OCI-LY1 (cell line): ENCODE measurements around the gene GMEB2.

Source experiments
- H2AFZ ChIP-seq: fragments of 200-600 bp; sonication (generic), shearing (Covaris generic); 2 replicates; pipeline ENCODE4 v1.6.0; 2014; ENCODE audit warnings: antibody characterized with exemption, mild to moderate bottlenecking, low read length
- H3F3A ChIP-seq: fragments of 200-600 bp; sonication (generic), shearing (Covaris generic); 2 replicates; pipeline ENCODE4 v1.6.0; 2014; ENCODE audit warnings: mild to moderate bottlenecking, antibody characterized with exemption, low read length, moderate library complexity; ENCODE audit not compliant: insufficient read depth
- H3K27ac ChIP-seq: fragments of 200-600 bp; sonication (generic); 2 replicates; pipeline ENCODE4 v1.5.1; 2014; ENCODE audit warnings: low read length, mixed run types, mild to moderate bottlenecking, low read depth; ENCODE audit not compliant: poor library complexity, severe bottlenecking
- H3K27me3 ChIP-seq: fragments of 200-600 bp; sonication (generic); 2 replicates; pipeline ENCODE4 v1.6.0; 2014; ENCODE audit warnings: antibody characterized with exemption, mild to moderate bottlenecking, low read length, moderate library complexity; ENCODE audit not compliant: insufficient read depth
- H3K36me3 ChIP-seq: fragments of 200-600 bp; sonication (generic); 2 replicates; pipeline ENCODE4 v1.6.1; 2014; ENCODE audit warnings: mild to moderate bottlenecking, antibody characterized with exemption, low read length, moderate library complexity, mixed read lengths; ENCODE audit not compliant: insufficient read depth
- H3K4me1 ChIP-seq: fragments of 200-600 bp; sonication (generic); 2 replicates; pipeline ENCODE4 v1.5.1; 2014; ENCODE audit warnings: mild to moderate bottlenecking, low read length, moderate library complexity; ENCODE audit not compliant: insufficient read depth, severe bottlenecking
- H3K4me2 ChIP-seq: fragments of 200-600 bp; sonication (generic), shearing (Covaris generic); 2 replicates; pipeline ENCODE4 v1.6.1; 2014; ENCODE audit warnings: low read length
- H3K4me3 ChIP-seq: fragments of 200-600 bp; sonication (generic); 2 replicates; pipeline ENCODE4 v1.5.1; 2014; ENCODE audit warnings: low read length, low read depth, mild to moderate bottlenecking, mixed read lengths; ENCODE audit not compliant: poor library complexity, severe bottlenecking
- H3K79me2 ChIP-seq: fragments of 200-600 bp; shearing (Covaris generic); 2 replicates; pipeline ENCODE4 v1.6.1; 2016; ENCODE audit warnings: mixed run types, low read length, mixed read lengths; ENCODE audit not compliant: insufficient read depth
- H3K9ac ChIP-seq: fragments of 200-600 bp; sonication (generic), shearing (Covaris generic); 2 replicates; pipeline ENCODE4 v1.6.1; 2014; ENCODE audit warnings: mild to moderate bottlenecking, low read length, mixed read lengths
- H3K9me2 ChIP-seq: fragments of 200-600 bp; sonication (generic), shearing (Covaris generic); 2 replicates; pipeline ENCODE4 v1.6.1; 2014; ENCODE audit warnings: low read depth, mild to moderate bottlenecking, low read length, mixed read lengths
- H3K9me3 ChIP-seq: fragments of 200-600 bp; shearing (Covaris generic); 2 replicates; pipeline ENCODE4 v1.6.1; 2014; ENCODE audit warnings: low read length, mixed read lengths
- H4K20me1 ChIP-seq: fragments of 200-600 bp; sonication (generic), shearing (Covaris generic); 2 replicates; pipeline ENCODE4 v1.6.0; 2016; ENCODE audit warnings: mild to moderate bottlenecking, low read length; ENCODE audit not compliant: insufficient read depth
- CTCF ChIP-seq: fragments of 200-600 bp; sonication (generic), shearing (Covaris generic); IDR thresholded peaks from 2 replicates; pipeline ENCODE4 v1.5.1; 2017; ENCODE audit warnings: mild to moderate bottlenecking, antibody characterized with exemption, low read length, moderate library complexity, mixed read lengths
- EZH2 ChIP-seq: fragments of 200-600 bp; sonication (generic), shearing (Covaris generic); IDR thresholded peaks from 2 replicates; pipeline ENCODE4 v1.8.0; 2017; ENCODE audit warnings: borderline replicate concordance, mixed run types, mild to moderate bottlenecking, antibody characterized with exemption, low read length, moderate library complexity, mixed read lengths

The GMEB2 gene

GRCh38 chr20:63543733-63544132 is 83.2 kb downstream of the GMEB2 start:
- no peak overlapping the region for H3K4me2 ChIP-seq
- H3K27ac ChIP-seq: no peak overlapping the region
- no peak overlapping the region for H3K9ac ChIP-seq
- no peaks in the 10 kb centered on the region for H3K4me1 ChIP-seq
- no peaks in the 10 kb centered on the region for H3K9me2 ChIP-seq
- H2AFZ ChIP-seq: no peak overlapping the region
- no peaks in the 10 kb centered on the region for H4K20me1 ChIP-seq
- no peak overlapping the region for H3K4me3 ChIP-seq
- H3F3A ChIP-seq: no peaks in the 10 kb centered on the region
- no peaks in the 10 kb centered on the region for H3K36me3 ChIP-seq
- no peaks in the 10 kb centered on the region for H3K79me2 ChIP-seq
- no peak for TF ChIP-seq EZH2
- TF ChIP-seq CTCF: no peak
- no peaks in the 10 kb centered on the region for H3K9me3 ChIP-seq
- peaks cover 4% of the 10 kb centered on the region; the same call in 1 of the 2 replicates for H3K27me3 ChIP-seq

- no peak overlapping the region for H3K4me2 ChIP-seq
- H3K79me2 ChIP-seq: no peaks in the 10 kb centered on the region
- no peak for TF ChIP-seq EZH2
- no peak for TF ChIP-seq CTCF
- H3K9ac ChIP-seq: no peak overlapping the region
- H3K4me3 ChIP-seq: no peak overlapping the region
- H4K20me1 ChIP-seq: no peaks in the 10 kb centered on the region
- H3K36me3 ChIP-seq: no peaks in the 10 kb centered on the region
- no peak overlapping the region for H2AFZ ChIP-seq
- no peaks in the 10 kb centered on the region for H3K9me2 ChIP-seq
- no peaks in the 10 kb centered on the region; the same call in 1 of the 2 replicates for H3K27me3 ChIP-seq
- no peak overlapping the region for H3K27ac ChIP-seq
- H3K4me1 ChIP-seq: peaks cover 2% of the 10 kb centered on the region
- H3F3A ChIP-seq: no peaks in the 10 kb centered on the region
- H3K9me3 ChIP-seq: no peaks in the 10 kb centered on the region
These were observed 83.8 kb downstream of the GMEB2 start for GRCh38 chr20:63543131-63543530.

GRCh38 chr20:63542696-63543095 is 84.2 kb downstream of the GMEB2 start:
- Histone ChIP-seq H3K4me1 (peaks cover 5% of the 10 kb centered on the region), H3K27ac (no peak overlapping the region), H3K9me3 (no peaks in the 10 kb centered on the region), H3K9me2 (no peaks in the 10 kb centered on the region), H4K20me1 (no peaks in the 10 kb centered on the region), H3K79me2 (no peaks in the 10 kb centered on the region), H3K27me3 (no peaks in the 10 kb centered on the region; the same call in 1 of the 2 replicates), H3K36me3 (no peaks in the 10 kb centered on the region), H3K9ac (no peak overlapping the region), H2AFZ (no peak overlapping the region), H3F3A (no peaks in the 10 kb centered on the region), H3K4me3 (no peak overlapping the region), H3K4me2 (no peak overlapping the region)
- no peak for TF ChIP-seq EZH2

DNA sequence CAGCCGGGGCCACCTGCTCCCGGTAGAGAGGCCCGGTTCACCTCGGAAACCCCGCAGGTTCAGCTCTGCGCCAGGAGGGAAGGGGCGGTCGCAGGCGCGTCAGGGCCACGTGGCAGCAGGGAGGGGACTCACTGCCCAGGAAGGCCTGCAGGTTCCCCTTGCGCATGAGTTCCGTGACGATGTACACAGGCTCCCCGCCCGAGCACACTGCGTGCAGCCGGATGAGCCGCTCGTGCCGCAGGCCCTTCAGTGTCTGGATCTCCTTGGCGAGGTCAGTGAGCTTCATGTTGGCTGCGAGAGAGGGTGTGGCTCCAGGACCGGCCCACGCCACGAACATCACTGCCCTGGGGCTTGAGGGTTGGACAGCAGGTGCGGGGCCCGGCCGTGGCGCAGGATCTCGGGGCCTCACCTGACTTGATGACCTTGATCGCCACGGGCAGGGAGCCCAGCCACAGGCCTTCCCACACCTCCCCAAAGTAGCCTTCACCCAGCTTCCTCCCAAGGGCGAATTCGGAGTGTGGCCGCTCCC is 84.8 kb downstream of the GMEB2 start:
- no peak overlapping the region for H3K9ac ChIP-seq
- H3K27ac ChIP-seq: no peak overlapping the region
- no peaks in the 10 kb centered on the region for H3K9me3 ChIP-seq
- peaks cover 11% of the 10 kb centered on the region for H3K4me1 ChIP-seq
- no peaks in the 10 kb centered on the region; the same call in 1 of the 2 replicates for H3K27me3 ChIP-seq
- no peaks in the 10 kb centered on the region for H3K79me2 ChIP-seq
- no peaks in the 10 kb centered on the region for H4K20me1 ChIP-seq
- no peaks in the 10 kb centered on the region for H3K9me2 ChIP-seq
- H3K36me3 ChIP-seq: no peaks in the 10 kb centered on the region
- no peaks in the 10 kb centered on the region for H3F3A ChIP-seq
- H3K4me2 ChIP-seq: no peak overlapping the region
- H2AFZ ChIP-seq: no peak overlapping the region
- TF ChIP-seq EZH2 (no peak), CTCF (no peak)
- H3K4me3 ChIP-seq: no peak overlapping the region
